ENCODE results near the gene SFN.

- TF ChIP-seq CTCF (IDR thresholded peaks at IDR 0.05; ENCODE audit: insufficient read depth, low read depth, low read length) (no peak), EZH2 (IDR thresholded peaks at IDR 0.05; ENCODE audit: insufficient read depth, low read length) (no peak)
Measured at GRCh38 chr1:26861889-26862378, 1.0 kb upstream of the SFN start.
